Retina (tissue), 1 donor: ENCODE results near the gene SLC38A7.

ENCODE experiments used
- DNase-seq: peaks from one replicate; pipeline ENCODE4 v3.0.0-alpha.2; 2016

Gene SLC38A7

GRCh38 chr16:58634265-58634802 is 50.2 kb downstream of the SLC38A7 start:
- no peak for DNase-seq

GRCh38 chr16:58629733-58630640 is 54.6 kb downstream of the SLC38A7 start, which contains the start of gene CNOT1:
TSS of gene CNOT1 (minus strand) at chr16:58629826. CDS start at chr16:58599337, 30,489 bp downstream.
- DNase-seq = peak; percentile 99

GRCh38 chr16:58628845-58629732 is 55.5 kb downstream of the SLC38A7 start:
- DNase-seq = no peak

GRCh38 chr16:58624209-58624608 is 60.4 kb downstream of the SLC38A7 start:
- DNase-seq = no peak

- DNase-seq = no peak
These were observed 64.2 kb downstream of the SLC38A7 start for GRCh38 chr16:58620396-58620795.

GRCh38 chr16:58615280-58615679 is 69.3 kb downstream of the SLC38A7 start:
- DNase-seq = no peak
